ENCODE results near the gene AVPI1.
A peak's percentile ranks its signal among the peaks of the same experiment; 100 is the strongest.

The AVPI1 gene, protein sequence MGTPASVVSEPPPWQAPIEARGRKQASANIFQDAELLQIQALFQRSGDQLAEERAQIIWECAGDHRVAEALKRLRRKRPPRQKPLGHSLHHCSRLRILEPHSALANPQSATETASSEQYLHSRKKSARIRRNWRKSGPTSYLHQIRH

DNA sequence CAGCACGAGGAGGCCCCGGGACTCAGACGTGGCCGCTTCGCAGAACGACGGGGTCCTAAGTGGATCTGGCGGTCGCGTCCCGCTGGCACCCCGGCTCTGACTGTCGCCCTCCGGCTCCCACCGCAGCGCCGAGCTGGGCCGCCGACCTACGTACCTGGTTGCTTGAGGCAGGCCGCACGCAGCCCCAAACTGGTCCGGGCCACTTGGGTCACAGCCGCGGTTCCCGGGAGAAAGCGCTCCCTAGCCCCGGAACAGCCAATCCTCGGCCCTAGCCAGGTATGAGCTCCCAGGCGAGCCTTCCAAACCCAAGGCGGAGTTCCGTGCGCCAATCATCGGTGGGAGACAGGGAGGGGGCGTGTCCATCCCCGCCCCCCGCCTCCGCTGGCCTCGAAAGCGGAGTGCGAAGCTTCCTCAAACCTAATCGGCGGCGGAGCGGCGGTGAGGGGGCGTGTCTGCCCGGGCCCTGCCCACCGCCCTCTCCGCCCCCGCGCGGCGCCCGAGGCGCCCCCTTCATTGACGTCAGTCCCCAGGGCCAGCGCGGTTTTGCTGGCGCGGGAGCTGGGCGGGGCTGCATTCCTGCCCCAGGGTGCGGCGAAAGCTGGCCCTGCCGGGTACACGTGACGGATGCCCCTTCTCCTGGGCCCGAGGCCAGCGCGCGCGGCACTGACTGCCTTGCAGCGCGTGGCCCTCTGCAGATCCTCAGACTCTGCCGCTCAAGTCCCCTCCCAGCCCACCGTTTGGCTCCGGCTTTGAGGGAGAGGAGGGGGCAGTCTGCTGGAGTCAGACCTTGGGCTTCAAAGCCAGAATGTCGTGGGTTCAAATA lies at the start of gene AVPI1:
Gene AVPI1, minus strand, starts transcription at position 280 of the 823 bp plus-strand sequence. CDS start 7,336 bp downstream, outside the sequence.
- Histone ChIP-seq H3K4me3 (ENCODE audit: low read depth, low read length) (peak within 1 kb of the TSS; percentile 71), H3K27ac (ENCODE audit: extremely low read depth, low read depth, low read length) (peak within 1 kb of the TSS; percentile 63; the same call in 1 of the 2 replicates), H3K4me1 (ENCODE audit: control insufficient read depth, insufficient read depth, low read length) (peaks cover 10% of the 10 kb centered on the region; the same call in 1 of the 2 replicates), H3K36me3 (ENCODE audit: control insufficient read depth in 2 of 2, insufficient read depth in 1 of 2, low read length in 2 of 2) (no peaks in the 10 kb centered on the region), H3K9me3 (ENCODE audit: control insufficient read depth, insufficient read depth, low read depth, low read length) (no peaks in the 10 kb centered on the region)
- ChIA-PET POLR2A (interaction anchor here (0.5 to 3.4 kb wide), 22 partner anchors 9 to 343 kb away, joined by 3 to 36 read pairs (median 6); partner anchors contain the start of genes CRTAC1, MARVELD1, PI4K2A and ZFYVE27), CTCF (interaction anchor here (0.5 to 5.6 kb wide), 20 partner anchors 10 to 1216 kb away, joined by 3 to 52 read pairs (median 4); partner anchors contain the start of gene MARVELD1)
- TF ChIP-seq, protein P1, sequence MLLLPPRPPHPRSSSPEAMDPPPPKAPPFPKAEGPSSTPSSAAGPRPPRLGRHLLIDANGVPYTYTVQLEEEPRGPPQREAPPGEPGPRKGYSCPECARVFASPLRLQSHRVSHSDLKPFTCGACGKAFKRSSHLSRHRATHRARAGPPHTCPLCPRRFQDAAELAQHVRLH (tag by site-specific recombination; IDR thresholded peaks at IDR 0.05), result no peak
- TF ChIP-seq ZNF324 (tag by site-specific recombination; IDR thresholded peaks at IDR 0.05) (peak; percentile 55), ZNF114 (tag by site-specific recombination; IDR thresholded peaks at IDR 0.05) (no peak), KLF10 (tag by site-specific recombination; IDR thresholded peaks at IDR 0.05) (peak; percentile 100), FEZF1 (tag by site-specific recombination; IDR thresholded peaks at IDR 0.05) (peak; percentile 43; the same call in 1 of the 2 replicates), ZNF140 (tag by site-specific recombination; IDR thresholded peaks at IDR 0.05) (no peak), ZNF341 (tag by site-specific recombination; IDR thresholded peaks at IDR 0.05; ENCODE audit: low read depth) (peak; percentile 97), PRDM1 (tag by site-specific recombination; IDR thresholded peaks at IDR 0.05) (peak; percentile 73), MYNN (tag by site-specific recombination; IDR thresholded peaks at IDR 0.05; ENCODE audit: borderline replicate concordance) (no peak), SETDB1 (IDR thresholded peaks at IDR 0.05; ENCODE audit: insufficient read length, low read length) (no peak), ZNF157 (tag by site-specific recombination; IDR thresholded peaks at IDR 0.05) (no peak), SP2 (tag by site-specific recombination; IDR thresholded peaks at IDR 0.05) (peak; percentile 98), ZNF426 (tag by site-specific recombination; IDR thresholded peaks at IDR 0.05) (no peak), OSR2 (tag by site-specific recombination; IDR thresholded peaks at IDR 0.05) (peak; percentile 78), ZNF670 (tag by site-specific recombination; IDR thresholded peaks at IDR 0.05; ENCODE audit: low read depth) (no peak), ZNF830 (tag by site-specific recombination; IDR thresholded peaks at IDR 0.05; ENCODE audit: low read depth) (no peak), ZNF701 (tag by site-specific recombination; IDR thresholded peaks at IDR 0.05) (no peak), ZBTB7A (tag by site-specific recombination; IDR thresholded peaks at IDR 0.05; ENCODE audit: low read depth) (0 out of 2 replicates have a peak, but pooled peaks have one; percentile 32), ZNF350 (tag by site-specific recombination; IDR thresholded peaks at IDR 0.05) (no peak), EGR2 (tag by site-specific recombination; IDR thresholded peaks at IDR 0.05; ENCODE audit: low read depth) (peak; percentile 97), ZNF121 (tag by site-specific recombination; IDR thresholded peaks at IDR 0.05) (peak; percentile 35; the same call in 1 of the 2 replicates), RBAK (tag by site-specific recombination; IDR thresholded peaks at IDR 0.05) (no peak)
- TF ChIP-seq, protein P2, sequence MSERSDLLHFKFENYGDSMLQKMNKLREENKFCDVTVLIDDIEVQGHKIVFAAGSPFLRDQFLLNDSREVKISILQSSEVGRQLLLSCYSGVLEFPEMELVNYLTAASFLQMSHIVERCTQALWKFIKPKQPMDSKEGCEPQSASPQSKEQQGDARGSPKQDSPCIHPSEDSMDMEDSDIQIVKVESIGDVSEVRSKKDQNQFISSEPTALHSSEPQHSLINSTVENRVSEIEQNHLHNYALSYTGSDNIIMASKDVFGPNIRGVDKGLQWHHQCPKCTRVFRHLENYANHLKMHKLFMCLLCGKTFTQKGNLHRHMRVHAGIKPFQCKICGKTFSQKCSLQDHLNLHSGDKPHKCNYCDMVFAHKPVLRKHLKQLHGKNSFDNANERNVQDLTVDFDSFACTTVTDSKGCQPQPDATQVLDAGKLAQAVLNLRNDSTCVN (tag by site-specific recombination; optimal IDR thresholded peaks at IDR 0.05), result peak; percentile 97
- TF ChIP-seq, protein P3, sequence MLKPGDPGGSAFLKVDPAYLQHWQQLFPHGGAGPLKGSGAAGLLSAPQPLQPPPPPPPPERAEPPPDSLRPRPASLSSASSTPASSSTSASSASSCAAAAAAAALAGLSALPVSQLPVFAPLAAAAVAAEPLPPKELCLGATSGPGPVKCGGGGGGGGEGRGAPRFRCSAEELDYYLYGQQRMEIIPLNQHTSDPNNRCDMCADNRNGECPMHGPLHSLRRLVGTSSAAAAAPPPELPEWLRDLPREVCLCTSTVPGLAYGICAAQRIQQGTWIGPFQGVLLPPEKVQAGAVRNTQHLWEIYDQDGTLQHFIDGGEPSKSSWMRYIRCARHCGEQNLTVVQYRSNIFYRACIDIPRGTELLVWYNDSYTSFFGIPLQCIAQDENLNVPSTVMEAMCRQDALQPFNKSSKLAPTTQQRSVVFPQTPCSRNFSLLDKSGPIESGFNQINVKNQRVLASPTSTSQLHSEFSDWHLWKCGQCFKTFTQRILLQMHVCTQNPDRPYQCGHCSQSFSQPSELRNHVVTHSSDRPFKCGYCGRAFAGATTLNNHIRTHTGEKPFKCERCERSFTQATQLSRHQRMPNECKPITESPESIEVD (tag by site-specific recombination; IDR thresholded peaks at IDR 0.05), result no peak
- TF ChIP-seq, protein P4, sequence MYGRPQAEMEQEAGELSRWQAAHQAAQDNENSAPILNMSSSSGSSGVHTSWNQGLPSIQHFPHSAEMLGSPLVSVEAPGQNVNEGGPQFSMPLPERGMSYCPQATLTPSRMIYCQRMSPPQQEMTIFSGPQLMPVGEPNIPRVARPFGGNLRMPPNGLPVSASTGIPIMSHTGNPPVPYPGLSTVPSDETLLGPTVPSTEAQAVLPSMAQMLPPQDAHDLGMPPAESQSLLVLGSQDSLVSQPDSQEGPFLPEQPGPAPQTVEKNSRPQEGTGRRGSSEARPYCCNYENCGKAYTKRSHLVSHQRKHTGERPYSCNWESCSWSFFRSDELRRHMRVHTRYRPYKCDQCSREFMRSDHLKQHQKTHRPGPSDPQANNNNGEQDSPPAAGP (tag by site-specific recombination; IDR thresholded peaks at IDR 0.05), result peak; percentile 97
- TF ChIP-seq, protein P5, sequence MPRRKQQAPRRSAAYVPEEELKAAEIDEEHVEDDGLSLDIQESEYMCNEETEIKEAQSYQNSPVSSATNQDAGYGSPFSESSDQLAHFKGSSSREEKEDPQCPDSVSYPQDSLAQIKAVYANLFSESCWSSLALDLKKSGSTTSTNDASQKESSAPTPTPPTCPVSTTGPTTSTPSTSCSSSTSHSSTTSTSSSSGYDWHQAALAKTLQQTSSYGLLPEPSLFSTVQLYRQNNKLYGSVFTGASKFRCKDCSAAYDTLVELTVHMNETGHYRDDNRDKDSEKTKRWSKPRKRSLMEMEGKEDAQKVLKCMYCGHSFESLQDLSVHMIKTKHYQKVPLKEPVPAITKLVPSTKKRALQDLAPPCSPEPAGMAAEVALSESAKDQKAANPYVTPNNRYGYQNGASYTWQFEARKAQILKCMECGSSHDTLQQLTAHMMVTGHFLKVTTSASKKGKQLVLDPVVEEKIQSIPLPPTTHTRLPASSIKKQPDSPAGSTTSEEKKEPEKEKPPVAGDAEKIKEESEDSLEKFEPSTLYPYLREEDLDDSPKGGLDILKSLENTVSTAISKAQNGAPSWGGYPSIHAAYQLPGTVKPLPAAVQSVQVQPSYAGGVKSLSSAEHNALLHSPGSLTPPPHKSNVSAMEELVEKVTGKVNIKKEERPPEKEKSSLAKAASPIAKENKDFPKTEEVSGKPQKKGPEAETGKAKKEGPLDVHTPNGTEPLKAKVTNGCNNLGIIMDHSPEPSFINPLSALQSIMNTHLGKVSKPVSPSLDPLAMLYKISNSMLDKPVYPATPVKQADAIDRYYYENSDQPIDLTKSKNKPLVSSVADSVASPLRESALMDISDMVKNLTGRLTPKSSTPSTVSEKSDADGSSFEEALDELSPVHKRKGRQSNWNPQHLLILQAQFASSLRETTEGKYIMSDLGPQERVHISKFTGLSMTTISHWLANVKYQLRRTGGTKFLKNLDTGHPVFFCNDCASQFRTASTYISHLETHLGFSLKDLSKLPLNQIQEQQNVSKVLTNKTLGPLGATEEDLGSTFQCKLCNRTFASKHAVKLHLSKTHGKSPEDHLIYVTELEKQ (tag by site-specific recombination; IDR thresholded peaks at IDR 0.05; ENCODE audit: borderline replicate concordance), result peak; percentile 82

Measured in HEK293 (cell line).